LNCaP clone FGC (cell line): ENCODE data around the gene IFIT2.

Experiments
- DNase-seq: peaks from one replicate; pipeline ENCODE4 v3.0.0-alpha.2; 2011; ENCODE audit warnings: low read depth
- H3K4me3 ChIP-seq: 2 replicates; pipeline ENCODE4 v1.5.1; 2011; ENCODE audit warnings: mild to moderate bottlenecking, low read depth, low read length, control low read depth
- CTCF ChIP-seq: IDR thresholded peaks from 2 replicates; pipeline ENCODE4 v1.5.1; 2012; ENCODE audit warnings: mild to moderate bottlenecking; ENCODE audit not compliant: control insufficient read depth, insufficient read depth; ENCODE audit errors: extremely low read depth

The IFIT2 gene

DNA sequence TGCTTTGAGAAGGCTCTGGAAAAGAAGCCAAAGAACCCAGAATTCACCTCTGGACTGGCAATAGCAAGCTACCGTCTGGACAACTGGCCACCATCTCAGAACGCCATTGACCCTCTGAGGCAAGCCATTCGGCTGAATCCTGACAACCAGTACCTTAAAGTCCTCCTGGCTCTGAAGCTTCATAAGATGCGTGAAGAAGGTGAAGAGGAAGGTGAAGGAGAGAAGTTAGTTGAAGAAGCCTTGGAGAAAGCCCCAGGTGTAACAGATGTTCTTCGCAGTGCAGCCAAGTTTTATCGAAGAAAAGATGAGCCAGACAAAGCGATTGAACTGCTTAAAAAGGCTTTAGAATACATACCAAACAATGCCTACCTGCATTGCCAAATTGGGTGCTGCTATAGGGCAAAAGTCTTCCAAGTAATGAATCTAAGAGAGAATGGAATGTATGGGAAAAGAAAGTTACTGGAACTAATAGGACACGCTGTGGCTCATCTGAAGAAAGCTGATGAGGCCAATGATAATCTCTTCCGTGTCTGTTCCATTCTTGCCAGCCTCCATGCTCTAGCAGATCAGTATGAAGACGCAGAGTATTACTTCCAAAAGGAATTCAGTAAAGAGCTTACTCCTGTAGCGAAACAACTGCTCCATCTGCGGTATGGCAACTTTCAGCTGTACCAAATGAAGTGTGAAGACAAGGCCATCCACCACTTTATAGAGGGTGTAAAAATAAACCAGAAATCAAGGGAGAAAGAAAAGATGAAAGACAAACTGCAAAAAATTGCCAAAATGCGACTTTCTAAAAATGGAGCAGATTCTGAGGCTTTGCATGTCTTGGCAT lies 4.8 kb downstream of the IFIT2 start:
- H3K4me3 ChIP-seq = no peak overlapping the region
- TF ChIP-seq CTCF = no peak
- no peak for DNase-seq

- no peak for DNase-seq
These were observed 5.4 kb downstream of the IFIT2 start for GRCh38 chr10:89307269-89307577.

GRCh38 chr10:89308266-89308665 lies 6.4 kb downstream of the IFIT2 start:
- DNase-seq = no peak
- no peak overlapping the region for H3K4me3 ChIP-seq
- TF ChIP-seq CTCF = no peak

More at GRCh38 chr10:89307269-89307577, 5.4 kb downstream of the IFIT2 start:
- no peak for TF ChIP-seq CTCF
- no peak overlapping the region for H3K4me3 ChIP-seq

GRCh38 chr10:89308736-89309135 lies 6.9 kb downstream of the IFIT2 start:
- no peak for TF ChIP-seq CTCF
- no peak for DNase-seq
- no peak overlapping the region for H3K4me3 ChIP-seq

- no peak for TF ChIP-seq CTCF
- no peak for DNase-seq
These were observed 7.6 kb downstream of the IFIT2 start for GRCh38 chr10:89309156-89310055.

DNA sequence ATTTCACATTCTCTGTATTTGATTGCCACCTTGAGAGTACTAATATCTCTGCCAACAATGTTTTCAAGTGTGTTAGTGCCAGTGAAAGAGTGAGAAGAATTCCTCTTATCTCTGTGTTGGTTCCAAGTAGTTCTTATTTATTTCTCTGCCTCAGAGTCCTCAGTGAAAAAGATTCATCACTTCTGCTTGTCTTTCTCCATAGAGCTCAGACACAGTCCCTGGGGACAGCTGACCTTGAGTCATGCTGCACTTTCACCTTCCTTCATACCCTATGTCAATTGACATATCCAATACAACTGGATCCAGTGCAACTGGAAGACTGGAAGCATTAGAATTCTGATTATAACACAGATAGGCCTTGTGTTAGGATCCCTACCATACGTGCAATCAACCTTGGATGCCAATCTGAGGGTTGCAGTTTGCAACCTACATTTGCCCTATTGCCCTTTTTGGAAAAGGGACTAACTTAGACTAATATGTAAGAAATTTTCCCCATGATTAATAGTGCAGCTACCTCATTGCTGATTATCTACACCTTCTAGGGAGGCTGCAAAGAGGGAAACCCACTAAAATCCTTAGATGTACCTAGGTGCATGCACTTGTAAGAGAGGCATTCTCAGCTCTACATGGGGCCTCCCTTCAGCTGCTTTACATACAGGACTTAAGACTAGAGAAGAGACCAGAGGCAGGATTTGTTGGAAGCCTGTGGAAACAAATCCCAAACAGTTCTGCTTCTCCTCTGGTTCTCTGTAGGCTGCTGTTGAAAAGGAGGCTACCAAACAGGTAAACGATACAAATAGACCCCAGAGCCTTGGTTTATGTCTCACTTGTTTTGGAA lies 8.4 kb downstream of the IFIT2 start:
- DNase-seq = no peak
- TF ChIP-seq CTCF = no peak
- H3K4me3 ChIP-seq = no peak overlapping the region

More at GRCh38 chr10:89309156-89310055, 7.6 kb downstream of the IFIT2 start:
- no peak overlapping the region for H3K4me3 ChIP-seq
